RWPE2 (cell line): Measurements from ENCODE around the gene SLC24A3.

Source experiments
- ATAC-seq: fragments of 200-7000 bp; cut with Tn5 transposase; 3 replicates; pipeline ENCODE4 v1.9.1; 2021; ENCODE audit warnings: low read depth
- DNase-seq: peaks from one replicate; pipeline ENCODE4 v3.0.0-alpha.2; 2020; ENCODE audit warnings: low spot score
- H3K27ac ChIP-seq: fragments of 450-650 bp; 2 replicates; pipeline ENCODE4 v1.5.1; 2017; ENCODE audit warnings: mild to moderate bottlenecking; ENCODE audit not compliant: poor library complexity, severe bottlenecking
- H3K27me3 ChIP-seq: fragments of 250-450 bp; sonication (Bioruptor Pico); 2 replicates; pipeline ENCODE4 v1.5.1; 2021; ENCODE audit warnings: mild to moderate bottlenecking, moderate library complexity; ENCODE audit not compliant: insufficient read depth, poor library complexity, severe bottlenecking
- H3K36me3 ChIP-seq: fragments of 250-450 bp; sonication (Bioruptor Pico); 2 replicates; pipeline ENCODE4 v1.5.1; 2020; ENCODE audit warnings: low read depth, mild to moderate bottlenecking, moderate library complexity
- H3K4me1 ChIP-seq: fragments of 250-450 bp; sonication (Bioruptor Pico); 2 replicates; pipeline ENCODE4 v1.5.1; 2021; ENCODE audit warnings: mild to moderate bottlenecking, moderate library complexity; ENCODE audit not compliant: insufficient read depth, poor library complexity, severe bottlenecking
- H3K4me3 ChIP-seq: fragments of 250-450 bp; sonication (Bioruptor Pico); 2 replicates; pipeline ENCODE4 v1.5.1; 2021; ENCODE audit warnings: mild to moderate bottlenecking, moderate library complexity; ENCODE audit not compliant: severe bottlenecking
- H3K9me3 ChIP-seq: fragments of 250-450 bp; sonication (Bioruptor Pico); 2 replicates; pipeline ENCODE4 v1.5.1; 2021; ENCODE audit warnings: mild to moderate bottlenecking, moderate library complexity; ENCODE audit not compliant: severe bottlenecking
- CTCF ChIP-seq: fragments of 450-650 bp; IDR thresholded peaks from one replicate; pipeline ENCODE4 v1.5.1; 2017; ENCODE audit warnings: mild to moderate bottlenecking, moderate library complexity; ENCODE audit not compliant: poor library complexity, severe bottlenecking

Gene SLC24A3

GRCh38 chr20:19406381-19406780 lies 193.9 kb downstream of the SLC24A3 start:
- no peak overlapping the region for H3K27ac ChIP-seq
- no peaks in the 10 kb centered on the region for H3K9me3 ChIP-seq
- DNase-seq (no peak), ATAC-seq (0 out of 3 replicates have a peak, but pooled peaks have one; percentile 31)
- H3K4me1 ChIP-seq, result no peaks in the 10 kb centered on the region
- no peak overlapping the region for H3K4me3 ChIP-seq
- H3K36me3 ChIP-seq, result no peaks in the 10 kb centered on the region
- no peaks in the 10 kb centered on the region for H3K27me3 ChIP-seq
- TF ChIP-seq CTCF, result no peak

GRCh38 chr20:19407196-19407595 lies 194.8 kb downstream of the SLC24A3 start:
- DNase-seq, result no peak

GRCh38 chr20:19407736-19408135 lies 195.3 kb downstream of the SLC24A3 start:
- DNase-seq (no peak), ATAC-seq (peak; percentile 19; the same call in 1 of the 3 replicates)
- no peak overlapping the region for H3K27ac ChIP-seq
- H3K27me3 ChIP-seq, result no peaks in the 10 kb centered on the region
- no peaks in the 10 kb centered on the region for H3K36me3 ChIP-seq
- no peaks in the 10 kb centered on the region for H3K9me3 ChIP-seq
- no peak overlapping the region for H3K4me3 ChIP-seq
- no peak for TF ChIP-seq CTCF
- H3K4me1 ChIP-seq, result no peaks in the 10 kb centered on the region

More at GRCh38 chr20:19407196-19407595, 194.8 kb downstream of the SLC24A3 start:
- Histone ChIP-seq H3K4me1 (no peaks in the 10 kb centered on the region), H3K9me3 (no peaks in the 10 kb centered on the region), H3K36me3 (no peaks in the 10 kb centered on the region), H3K27ac (no peak overlapping the region), H3K4me3 (no peak overlapping the region), H3K27me3 (no peaks in the 10 kb centered on the region)
- no peak for TF ChIP-seq CTCF
- ATAC-seq, result no peak

GRCh38 chr20:19408971-19409370 lies 196.5 kb downstream of the SLC24A3 start:
- Histone ChIP-seq H3K9me3 (no peaks in the 10 kb centered on the region), H3K36me3 (no peaks in the 10 kb centered on the region), H3K27ac (no peak overlapping the region), H3K4me1 (no peaks in the 10 kb centered on the region), H3K4me3 (no peak overlapping the region), H3K27me3 (no peaks in the 10 kb centered on the region)
- TF ChIP-seq CTCF, result no peak
- DNase-seq, result no peak
- ATAC-seq, result no peak

- H3K27me3 ChIP-seq, result no peaks in the 10 kb centered on the region
- no peak overlapping the region for H3K27ac ChIP-seq
- no peaks in the 10 kb centered on the region for H3K9me3 ChIP-seq
- H3K4me1 ChIP-seq, result no peaks in the 10 kb centered on the region
- no peak for TF ChIP-seq CTCF
- no peak for DNase-seq
- H3K36me3 ChIP-seq, result no peaks in the 10 kb centered on the region
- ATAC-seq, result no peak
- H3K4me3 ChIP-seq, result no peak overlapping the region
Observed at GRCh38 chr20:19411811-19412210, 199.4 kb downstream of the SLC24A3 start.
